ENCODE data around the gene CCDC66.

The CCDC66 gene

GRCh38 chr3:56622381-56622780, 65.4 kb downstream of the CCDC66 start:
- no peak for DNase-seq (ENCODE audit: low read depth)

GRCh38 chr3:56624725-56625124, 67.8 kb downstream of the CCDC66 start:
- DNase-seq (ENCODE audit: low read depth) = no peak

GRCh38 chr3:56629047-56629446, 72.1 kb downstream of the CCDC66 start:
- no peak for DNase-seq (ENCODE audit: low read depth)

- DNase-seq (ENCODE audit: low read depth) = no peak
Observed at GRCh38 chr3:56629451-56629850, 72.5 kb downstream of the CCDC66 start.

DNA sequence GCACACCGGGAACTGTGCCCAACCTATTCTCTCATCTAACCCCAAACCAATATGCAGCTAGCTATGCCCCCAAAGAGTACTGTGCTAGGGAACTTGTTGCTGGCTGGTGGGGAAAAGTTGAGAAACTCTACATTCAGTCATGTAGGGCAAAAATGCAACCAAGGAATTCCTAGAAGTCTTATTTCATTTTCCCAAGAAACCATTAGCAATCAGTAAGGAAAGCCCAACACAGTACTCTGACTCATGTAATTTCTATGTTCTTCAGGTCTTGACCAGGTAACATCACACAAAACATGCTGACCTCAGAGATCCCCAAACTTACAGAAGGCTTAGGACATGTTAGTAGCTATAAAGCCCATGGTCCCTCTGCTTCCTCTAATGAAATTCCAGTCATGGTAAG, 74.0 kb downstream of the CCDC66 start:
- no peak for DNase-seq (ENCODE audit: low read depth)

DNA sequence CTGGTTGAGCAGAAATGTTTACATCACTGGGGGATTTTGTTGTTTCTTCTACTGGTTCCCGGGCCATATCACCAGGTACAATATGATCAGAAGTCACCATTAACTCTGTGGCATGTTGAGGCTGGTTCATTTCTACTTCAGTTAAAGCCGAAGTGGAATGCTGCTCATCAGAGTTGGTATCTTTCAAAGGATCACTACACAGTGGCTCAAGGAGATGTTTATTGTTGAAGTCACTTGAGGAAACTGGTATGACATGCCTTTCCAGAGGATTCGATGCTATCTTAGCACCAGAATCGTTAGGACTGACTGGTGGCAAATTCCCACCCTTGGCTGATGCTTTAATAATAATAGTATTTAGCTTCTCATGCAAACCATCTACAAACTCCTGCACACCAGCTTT, 76.2 kb downstream of the CCDC66 start:
- no peak for DNase-seq (ENCODE audit: low read depth)

GRCh38 chr3:56633602-56634535, 76.9 kb downstream of the CCDC66 start:
- no peak for DNase-seq (ENCODE audit: low read depth)

GRCh38 chr3:56645407-56645806, 88.4 kb downstream of the CCDC66 start:
- DNase-seq (ENCODE audit: low read depth) = no peak

GRCh38 chr3:56654460-56654859, 97.5 kb downstream of the CCDC66 start:
- no peak for DNase-seq (ENCODE audit: low read depth)

- DNase-seq (ENCODE audit: low read depth) = no peak
Observed at GRCh38 chr3:56655709-56656108, 98.7 kb downstream of the CCDC66 start.

DNA sequence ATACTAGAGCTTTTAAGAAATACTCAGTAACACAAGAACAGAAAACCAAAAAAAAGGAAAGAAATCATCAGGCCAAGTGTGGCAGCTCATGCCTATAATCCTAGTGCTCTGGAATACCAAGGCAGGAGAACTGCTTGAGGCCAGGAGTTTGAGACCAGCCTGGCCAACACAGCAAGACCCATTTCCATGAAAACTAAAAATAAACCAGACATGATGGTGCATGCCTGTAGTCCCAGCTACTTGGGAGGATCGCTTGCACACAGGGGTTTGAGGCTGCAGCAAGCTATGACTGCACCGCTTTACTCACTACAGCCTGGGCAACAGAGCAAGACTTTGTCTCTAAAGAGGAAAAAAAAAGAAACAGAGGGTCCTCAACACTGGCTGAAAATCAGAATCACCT, 107.8 kb downstream of the CCDC66 start:
- no peak for DNase-seq (ENCODE audit: low read depth)

DNA sequence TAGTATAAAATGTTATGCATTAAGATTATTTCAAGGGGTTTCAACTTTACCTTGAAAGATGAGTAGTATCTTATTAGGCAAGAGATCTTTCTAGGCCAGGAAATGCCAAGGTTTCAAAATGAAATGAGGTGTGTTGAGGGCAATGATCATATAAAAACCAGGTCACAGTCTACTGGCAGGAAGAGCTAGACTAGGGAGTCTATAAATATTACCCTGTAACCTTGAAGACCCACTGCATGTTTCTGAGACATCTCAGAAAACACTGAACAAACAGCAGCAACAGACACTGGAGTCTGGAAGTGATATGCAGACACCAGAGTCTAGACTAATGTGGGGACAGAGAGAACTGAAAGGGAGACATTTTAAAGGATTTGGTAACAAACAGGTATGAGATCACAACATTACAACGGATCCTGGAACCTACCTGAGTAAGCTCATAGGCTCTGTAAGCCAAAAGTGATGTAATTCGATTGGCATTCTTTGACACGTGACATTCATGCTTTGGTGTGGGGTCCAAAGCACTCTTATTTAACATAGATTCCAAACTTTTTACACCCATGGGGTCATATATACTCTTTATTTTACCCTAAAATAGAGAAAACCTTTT, 111.1 kb downstream of the CCDC66 start:
- DNase-seq (ENCODE audit: low read depth) = no peak
